MCF 10A (cell line): ENCODE data around the gene SRRT. TPM values are rescaled to one million over a fixed set of nuclear protein-coding genes. Genes with fewer than 3 reads are reported as not detected.

Source experiments
- BruUV-seq: library from RNA; stranded (reverse); fragments of 400-500 nt; replicated peaks from 2 replicates; lab custom pipeline; 2021; lab: Mats Ljungman, UMichigan
- CTCF ChIA-PET: fragments of 300-600 bp; sonication (Branson Sonifier 250); formaldehyde crosslinking; extraction: SDS; loops from one replicate; lab custom pipeline; 2021; ENCODE audit warnings: antibody characterized with exemption, inconsistent platforms; lab: Yijun Ruan, JAX
- POLR2A ChIA-PET: fragments of 300-600, 350-650 bp; sonication (Branson Sonifier 250); formaldehyde crosslinking; extraction: SDS; loops from one replicate; lab custom pipeline; 2020; ENCODE audit warnings: antibody characterized with exemption, inconsistent platforms; lab: Yijun Ruan, JAX
- DNase-seq: peaks from one replicate; pipeline ENCODE4 v3.0.0-alpha.2; 2018; ENCODE audit not compliant: unreplicated experiment
- H3K27ac Mint-ChIP-seq: one replicate; pipeline ENCODE4 v1.8.0; 2022; ENCODE audit warnings: mild to moderate bottlenecking, low read depth, mixed read lengths; ENCODE audit not compliant: unreplicated experiment
- H3K27me3 Mint-ChIP-seq: one replicate; pipeline ENCODE4 v1.8.0; 2022; ENCODE audit warnings: mixed read lengths; ENCODE audit not compliant: insufficient read depth, unreplicated experiment
- H3K36me3 Mint-ChIP-seq: one replicate; pipeline ENCODE4 v1.8.0; 2022; ENCODE audit warnings: mild to moderate bottlenecking, moderate library complexity, mixed read lengths; ENCODE audit not compliant: insufficient read depth, unreplicated experiment
- H3K4me1 Mint-ChIP-seq: one replicate; pipeline ENCODE4 v1.8.0; 2022; ENCODE audit warnings: mixed read lengths; ENCODE audit not compliant: insufficient read depth, unreplicated experiment
- H3K4me3 Mint-ChIP-seq: one replicate; pipeline ENCODE4 v1.8.0; 2022; ENCODE audit warnings: mild to moderate bottlenecking, moderate library complexity, mixed read lengths; ENCODE audit not compliant: unreplicated experiment
- H3K9me3 Mint-ChIP-seq: one replicate; pipeline ENCODE4 v1.8.0; 2022; ENCODE audit warnings: mixed read lengths; ENCODE audit not compliant: unreplicated experiment
- CTCF ChIP-seq: fragments of 200-600 bp; IDR thresholded peaks from one replicate; pipeline ENCODE4 v1.8.0; 2022; ENCODE audit warnings: antibody characterized with exemption, mild to moderate bottlenecking; ENCODE audit not compliant: unreplicated experiment
- intact Hi-C: fragments of 100-400 bp; cut with micrococcal nuclease; formaldehyde crosslinking; loops from 2 replicates; pipeline ENCODE4 v1.14.1; 2022
- total RNA-seq: library from RNA; stranded (reverse); gene quantifications from 2 replicates; pipeline ENCODE4 v1.2.3, GENCODE V29; 2022

SRRT gene
- total RNA-seq, 1 experiment from 2014 or later: 111 TPM

- intact Hi-C loops: no loop called here
- Mint-ChIP-seq H3K4me3 (peak overlapping the region; percentile 85), H3K27me3 (no peaks in the 10 kb centered on the region), H3K36me3 (peaks cover 71% of the 10 kb centered on the region), H3K27ac (peak overlapping the region; percentile 99), H3K9me3 (no peaks in the 10 kb centered on the region), H3K4me1 (peaks cover 6% of the 10 kb centered on the region)
- DNase-seq: peak; percentile 30
- ChIA-PET CTCF (no interaction called here), POLR2A (interaction anchor here (1.4 to 2.1 kb wide), 5 partner anchors 8 to 66 kb away, joined by 3 to 25 read pairs (median 11); partner anchors contain the start of genes SLC12A9, SRRT and UFSP1)
- no peak for TF ChIP-seq CTCF
- no TSS peak for BruUV-seq
Observed at GRCh38 chr7:100867776-100868485, 7.0 kb upstream of the SRRT start.

GRCh38 chr7:100873599-100874299 is 1.2 kb upstream of the SRRT start:
- DNase-seq: no peak
- Mint-ChIP-seq H3K4me3 (peak overlapping the region; percentile 97), H3K9me3 (no peaks in the 10 kb centered on the region), H3K27ac (peak overlapping the region; percentile 98), H3K36me3 (peaks cover 91% of the 10 kb centered on the region), H3K4me1 (peaks cover 27% of the 10 kb centered on the region), H3K27me3 (no peaks in the 10 kb centered on the region)
- ChIA-PET POLR2A (interaction anchor here (7.2 kb wide), 1 partner anchor 15 kb away, joined by 157 read pairs; the partner anchor contains the start of gene UFSP1), CTCF (interaction anchor here (0.8 to 1.3 kb wide), 3 partner anchors 12 to 168 kb away, joined by 3 read pairs; partner anchors contain the start of genes POP7 and UFSP1)
- intact Hi-C loops: no loop called here
- no TSS peak for BruUV-seq
- TF ChIP-seq CTCF: no peak

- DNase-seq: no peak
- BruUV-seq: no TSS peak
- no peak for TF ChIP-seq CTCF
- peak overlapping the region; percentile 97 for H3K4me3 Mint-ChIP-seq
- intact Hi-C loops: no loop called here
- peaks cover 91% of the 10 kb centered on the region for H3K36me3 Mint-ChIP-seq
- H3K9me3 Mint-ChIP-seq: no peaks in the 10 kb centered on the region
- CTCF ChIA-PET: interaction anchor here (1.0 to 1.3 kb wide), 2 partner anchors 15 to 168 kb away, joined by 3 read pairs; partner anchors contain the start of genes POP7 and UFSP1
- H3K4me1 Mint-ChIP-seq: peaks cover 30% of the 10 kb centered on the region
- POLR2A ChIA-PET: interaction anchor here (1.4 to 7.2 kb wide), 2 partner anchors 15 to 74 kb away, joined by 7 to 157 read pairs; partner anchors contain the start of gene UFSP1
- H3K27ac Mint-ChIP-seq: peak overlapping the region; percentile 98
- no peaks in the 10 kb centered on the region for H3K27me3 Mint-ChIP-seq
Observed at GRCh38 chr7:100874300-100874576, 665 bp upstream of the SRRT start.

- no TSS peak for BruUV-seq
- H3K27me3 Mint-ChIP-seq: no peaks in the 10 kb centered on the region
- DNase-seq: peak; percentile 25
- H3K36me3 Mint-ChIP-seq: peaks cover 94% of the 10 kb centered on the region
- intact Hi-C loops: no loop called here
- peaks cover 30% of the 10 kb centered on the region for H3K4me1 Mint-ChIP-seq
- H3K9me3 Mint-ChIP-seq: no peaks in the 10 kb centered on the region
- CTCF ChIA-PET: interaction anchor here (0.5 to 2.1 kb wide), 5 partner anchors 11 to 406 kb away, joined by 3 to 10 read pairs (median 3); partner anchors contain the start of genes POP7 and UFSP1
- peak overlapping the region; percentile 97 for H3K4me3 Mint-ChIP-seq
- peak overlapping the region; percentile 98 for H3K27ac Mint-ChIP-seq
- POLR2A ChIA-PET: interaction anchor here (0.6 to 7.2 kb wide), 27 partner anchors 8 to 846 kb away, joined by 3 to 157 read pairs (median 5); partner anchors contain the start of genes EPHB4, PLOD3, POP7 and SLC12A9
- TF ChIP-seq CTCF: no peak
Observed at GRCh38 chr7:100875356-100875751, 451 bp downstream of the SRRT start.
